Neural progenitor cell (in vitro differentiated cells): Measurements from ENCODE around the gene SMTN. TPM values are rescaled to one million over a fixed set of nuclear protein-coding genes. Genes with fewer than 3 reads are reported as not detected.

ENCODE experiments used
- DNase-seq: peaks from one replicate; pipeline ENCODE4 v3.0.0-alpha.2; 2016; ENCODE audit warnings: low spot score
- H2AFZ ChIP-seq: fragments of 200-600 bp; sonication (generic); replicated peaks from 2 replicates; pipeline ENCODE4 v1.6.1; 2016; ENCODE audit warnings: antibody characterized with exemption
- H3F3A ChIP-seq: fragments of 200-600 bp; sonication (generic); 2 replicates; pipeline ENCODE4 v1.6.1; 2016; ENCODE audit warnings: antibody characterized with exemption, low read depth
- H3K27ac ChIP-seq: fragments of 200-600 bp; sonication (generic); 2 replicates; pipeline ENCODE4 v1.5.1; 2016; ENCODE audit warnings: mild to moderate bottlenecking
- H3K27me3 ChIP-seq: fragments of 200-600 bp; sonication (generic); 2 replicates; pipeline ENCODE4 v1.6.1; 2016; ENCODE audit warnings: mild to moderate bottlenecking, moderate library complexity
- H3K36me3 ChIP-seq: fragments of 200-600 bp; sonication (generic); 2 replicates; pipeline ENCODE4 v1.5.1; 2016
- H3K4me1 ChIP-seq: fragments of 200-600 bp; sonication (generic); 2 replicates; pipeline ENCODE4 v1.6.1; 2016; ENCODE audit warnings: mixed run types
- H3K4me2 ChIP-seq: fragments of 200-600 bp; sonication (generic); 2 replicates; pipeline ENCODE4 v1.6.1; 2016
- H3K4me3 ChIP-seq: fragments of 200-600 bp; sonication (generic); 2 replicates; pipeline ENCODE4 v1.5.1; 2016
- H3K79me2 ChIP-seq: fragments of 200-600 bp; sonication (generic); 2 replicates; pipeline ENCODE4 v1.6.1; 2016; ENCODE audit warnings: low read depth
- H3K9ac ChIP-seq: fragments of 200-600 bp; sonication (generic); 2 replicates; pipeline ENCODE4 v1.6.1; 2016
- H3K9me3 ChIP-seq: fragments of 200-600 bp; sonication (generic); 2 replicates; pipeline ENCODE4 v1.5.1; 2016; ENCODE audit warnings: low read depth
- H4K20me1 ChIP-seq: fragments of 200-600 bp; sonication (generic); 2 replicates; pipeline ENCODE4 v1.6.1; 2016; ENCODE audit warnings: low read depth
- H3K27ac Mint-ChIP-seq: 3 replicates; pipeline ENCODE4 v1.8.0; 2021; ENCODE audit warnings: mixed read lengths
- H3K27me3 Mint-ChIP-seq: 2 replicates; pipeline ENCODE4 v1.8.0; 2022; ENCODE audit warnings: low read depth, mild to moderate bottlenecking, inconsistent platforms, moderate library complexity, mixed read lengths; ENCODE audit not compliant: insufficient read depth
- H3K36me3 Mint-ChIP-seq: 3 replicates; pipeline ENCODE4 v1.8.0; 2021; ENCODE audit warnings: mixed read lengths
- H3K4me1 Mint-ChIP-seq: 3 replicates; pipeline ENCODE4 v1.8.0; 2021; ENCODE audit warnings: mixed read lengths
- H3K4me3 Mint-ChIP-seq: 3 replicates; pipeline ENCODE4 v1.8.0; 2021; ENCODE audit warnings: mild to moderate bottlenecking, moderate library complexity, mixed read lengths
- H3K9me3 Mint-ChIP-seq: 3 replicates; pipeline ENCODE4 v1.8.0; 2020; ENCODE audit warnings: mixed read lengths
- EZH2 ChIP-seq: fragments of 200-600 bp; sonication (generic); IDR thresholded peaks from 2 replicates; pipeline ENCODE4 v1.6.1; 2017; ENCODE audit warnings: antibody characterized with exemption, mild to moderate bottlenecking, moderate library complexity
- EZH2phosphoT487 ChIP-seq: fragments of 200-600 bp; sonication (generic); IDR thresholded peaks from 2 replicates; pipeline ENCODE4 v1.6.1; 2017; ENCODE audit warnings: antibody characterized with exemption
- total RNA-seq: library from RNA; depleted of rRNA; stranded (reverse); fragments of >200 nt; gene quantifications from 2 replicates; pipeline ENCODE4 v1.2.3, GENCODE V29; 2015; ENCODE audit warnings: low replicate concordance
- TF ChIP-seq, protein P1 (sequence below): fragments of 200-600 bp; sonication (generic); IDR thresholded peaks from 2 replicates; pipeline ENCODE4 v1.5.1; 2017; ENCODE audit warnings: antibody characterized with exemption, mild to moderate bottlenecking

SMTN gene
- total RNA-seq, 1 donor from 2014 or later = 14.1 TPM

DNA sequence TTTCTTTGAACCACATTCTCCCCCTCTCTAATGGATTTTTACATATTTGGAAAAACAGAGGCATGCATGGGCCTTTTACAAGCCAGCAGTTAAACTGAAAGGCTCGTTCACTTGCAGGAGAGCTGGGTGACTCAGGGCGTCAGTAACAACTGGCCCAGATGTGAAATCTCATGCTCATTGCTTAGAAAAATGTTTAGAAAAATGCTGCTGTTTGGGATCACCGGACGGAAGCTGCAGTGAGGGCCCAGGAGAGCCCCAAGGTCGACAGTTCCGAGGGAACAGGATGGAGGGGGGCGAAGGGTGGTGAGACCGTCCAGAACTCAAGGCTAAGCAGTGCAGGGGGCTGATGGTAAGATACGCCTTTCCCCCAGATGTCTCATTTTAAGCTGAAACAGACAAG, 41.7 kb upstream of the SMTN start:
- no peaks in the 10 kb centered on the region for H3K36me3 Mint-ChIP-seq
- H3K9me3 ChIP-seq = no peaks in the 10 kb centered on the region
- H3K27me3 ChIP-seq = no peaks in the 10 kb centered on the region
- peaks cover 4% of the 10 kb centered on the region for H3K27me3 Mint-ChIP-seq
- DNase-seq = no peak
- no peaks in the 10 kb centered on the region for H4K20me1 ChIP-seq
- no peak overlapping the region for H3K9ac ChIP-seq
- no peaks in the 10 kb centered on the region for H3F3A ChIP-seq
- no peak overlapping the region for H3K4me3 Mint-ChIP-seq
- H3K9me3 Mint-ChIP-seq = no peaks in the 10 kb centered on the region
- H3K27ac Mint-ChIP-seq = no peak overlapping the region
- no peaks in the 10 kb centered on the region for H3K36me3 ChIP-seq
- H3K4me3 ChIP-seq = no peak overlapping the region
- H3K4me1 Mint-ChIP-seq = no peaks in the 10 kb centered on the region
- H3K4me2 ChIP-seq = no peak overlapping the region
- no peak for TF ChIP-seq EZH2
- TF ChIP-seq EZH2phosphoT487 = no peak
- TF ChIP-seq, protein P1, sequence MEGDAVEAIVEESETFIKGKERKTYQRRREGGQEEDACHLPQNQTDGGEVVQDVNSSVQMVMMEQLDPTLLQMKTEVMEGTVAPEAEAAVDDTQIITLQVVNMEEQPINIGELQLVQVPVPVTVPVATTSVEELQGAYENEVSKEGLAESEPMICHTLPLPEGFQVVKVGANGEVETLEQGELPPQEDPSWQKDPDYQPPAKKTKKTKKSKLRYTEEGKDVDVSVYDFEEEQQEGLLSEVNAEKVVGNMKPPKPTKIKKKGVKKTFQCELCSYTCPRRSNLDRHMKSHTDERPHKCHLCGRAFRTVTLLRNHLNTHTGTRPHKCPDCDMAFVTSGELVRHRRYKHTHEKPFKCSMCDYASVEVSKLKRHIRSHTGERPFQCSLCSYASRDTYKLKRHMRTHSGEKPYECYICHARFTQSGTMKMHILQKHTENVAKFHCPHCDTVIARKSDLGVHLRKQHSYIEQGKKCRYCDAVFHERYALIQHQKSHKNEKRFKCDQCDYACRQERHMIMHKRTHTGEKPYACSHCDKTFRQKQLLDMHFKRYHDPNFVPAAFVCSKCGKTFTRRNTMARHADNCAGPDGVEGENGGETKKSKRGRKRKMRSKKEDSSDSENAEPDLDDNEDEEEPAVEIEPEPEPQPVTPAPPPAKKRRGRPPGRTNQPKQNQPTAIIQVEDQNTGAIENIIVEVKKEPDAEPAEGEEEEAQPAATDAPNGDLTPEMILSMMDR = no peak
- H3K4me1 ChIP-seq = peaks cover 2% of the 10 kb centered on the region
- H2AFZ ChIP-seq = no peak overlapping the region
- H3K27ac ChIP-seq = no peak overlapping the region
- no peaks in the 10 kb centered on the region for H3K79me2 ChIP-seq

GRCh38 chr22:31040542-31041398, 40.3 kb upstream of the SMTN start:
- no peak overlapping the region for H3K4me3 ChIP-seq
- no peak overlapping the region for H3K4me3 Mint-ChIP-seq
- H3K36me3 Mint-ChIP-seq = no peaks in the 10 kb centered on the region
- TF ChIP-seq EZH2phosphoT487 = no peak
- TF ChIP-seq, protein P1 = no peak
- no peak for TF ChIP-seq EZH2
- H3K27me3 ChIP-seq = no peaks in the 10 kb centered on the region
- no peak overlapping the region for H3K27ac ChIP-seq
- H4K20me1 ChIP-seq = no peaks in the 10 kb centered on the region
- no peaks in the 10 kb centered on the region for H3K4me1 Mint-ChIP-seq
- no peaks in the 10 kb centered on the region for H3K36me3 ChIP-seq
- H3F3A ChIP-seq = no peaks in the 10 kb centered on the region
- no peak overlapping the region for H3K4me2 ChIP-seq
- H2AFZ ChIP-seq = no peak overlapping the region
- H3K4me1 ChIP-seq = peaks cover 4% of the 10 kb centered on the region
- H3K9ac ChIP-seq = no peak overlapping the region
- no peak overlapping the region for H3K27ac Mint-ChIP-seq
- H3K27me3 Mint-ChIP-seq = peaks cover 4% of the 10 kb centered on the region
- H3K79me2 ChIP-seq = no peaks in the 10 kb centered on the region
- no peak for DNase-seq
- H3K9me3 ChIP-seq = no peaks in the 10 kb centered on the region
- H3K9me3 Mint-ChIP-seq = no peaks in the 10 kb centered on the region

- Histone ChIP-seq H3K36me3 (no peaks in the 10 kb centered on the region), H4K20me1 (no peaks in the 10 kb centered on the region), H3F3A (peaks cover 5% of the 10 kb centered on the region), H2AFZ (no peak overlapping the region), H3K9ac (no peak overlapping the region), H3K4me1 (peaks cover 17% of the 10 kb centered on the region), H3K79me2 (no peaks in the 10 kb centered on the region), H3K9me3 (no peaks in the 10 kb centered on the region), H3K27ac (no peak overlapping the region), H3K27me3 (no peaks in the 10 kb centered on the region), H3K4me3 (no peak overlapping the region), H3K4me2 (no peak overlapping the region)
- peaks cover 9% of the 10 kb centered on the region for H3K4me1 Mint-ChIP-seq
- no peak for DNase-seq
- H3K36me3 Mint-ChIP-seq = no peaks in the 10 kb centered on the region
- no peak overlapping the region for H3K27ac Mint-ChIP-seq
- H3K4me3 Mint-ChIP-seq = no peak overlapping the region
- H3K9me3 Mint-ChIP-seq = peaks cover 6% of the 10 kb centered on the region
- TF ChIP-seq EZH2phosphoT487 = no peak
- TF ChIP-seq EZH2 = no peak
- TF ChIP-seq, protein P1 = no peak
- H3K27me3 Mint-ChIP-seq = peaks cover 12% of the 10 kb centered on the region
Measured at GRCh38 chr22:31044262-31044861, 36.8 kb upstream of the SMTN start.
